KOPT-K1 (cell line): ENCODE results near the gene KCND2.

Source experiments
- H3K27ac ChIP-seq: fragments of 200-600 bp; sonication (generic); 2 replicates; pipeline ENCODE4 v1.5.1; 2016; ENCODE audit warnings: antibody characterized with exemption, mild to moderate bottlenecking, low read depth, low read length; ENCODE audit not compliant: poor library complexity, severe bottlenecking
- H3K36me3 ChIP-seq: fragments of 200-600 bp; sonication (generic); 2 replicates; pipeline ENCODE4 v1.5.1; 2017; ENCODE audit warnings: antibody characterized with exemption, mild to moderate bottlenecking, low read length, moderate library complexity; ENCODE audit not compliant: insufficient read depth
- H3K9me3 ChIP-seq: fragments of 200-600 bp; sonication (generic); 2 replicates; pipeline ENCODE4 v1.5.1; 2017; ENCODE audit warnings: antibody characterized with exemption, low read length, mild to moderate bottlenecking; ENCODE audit not compliant: insufficient read depth, poor library complexity, severe bottlenecking

The KCND2 gene

DNA sequence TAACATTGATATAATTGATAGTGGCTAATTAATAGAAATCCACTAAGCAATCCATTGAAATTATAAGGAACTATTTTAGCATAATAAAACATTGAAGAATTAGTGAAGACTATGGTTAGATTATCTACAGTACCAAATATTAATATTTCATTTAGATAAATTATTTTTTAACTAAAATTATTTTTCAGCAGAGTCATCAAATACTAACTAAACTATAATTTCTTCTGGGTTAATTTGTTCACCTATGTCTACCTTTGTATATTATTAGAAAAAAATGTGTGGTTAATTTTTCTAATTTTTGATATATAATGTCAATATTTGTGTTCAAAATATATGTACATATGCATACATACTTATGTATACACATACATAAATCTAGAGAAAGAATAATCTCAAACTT, 140.2 kb downstream of the KCND2 start:
- no peak overlapping the region for H3K27ac ChIP-seq
- no peaks in the 10 kb centered on the region for H3K36me3 ChIP-seq
- H3K9me3 ChIP-seq: no peaks in the 10 kb centered on the region

DNA sequence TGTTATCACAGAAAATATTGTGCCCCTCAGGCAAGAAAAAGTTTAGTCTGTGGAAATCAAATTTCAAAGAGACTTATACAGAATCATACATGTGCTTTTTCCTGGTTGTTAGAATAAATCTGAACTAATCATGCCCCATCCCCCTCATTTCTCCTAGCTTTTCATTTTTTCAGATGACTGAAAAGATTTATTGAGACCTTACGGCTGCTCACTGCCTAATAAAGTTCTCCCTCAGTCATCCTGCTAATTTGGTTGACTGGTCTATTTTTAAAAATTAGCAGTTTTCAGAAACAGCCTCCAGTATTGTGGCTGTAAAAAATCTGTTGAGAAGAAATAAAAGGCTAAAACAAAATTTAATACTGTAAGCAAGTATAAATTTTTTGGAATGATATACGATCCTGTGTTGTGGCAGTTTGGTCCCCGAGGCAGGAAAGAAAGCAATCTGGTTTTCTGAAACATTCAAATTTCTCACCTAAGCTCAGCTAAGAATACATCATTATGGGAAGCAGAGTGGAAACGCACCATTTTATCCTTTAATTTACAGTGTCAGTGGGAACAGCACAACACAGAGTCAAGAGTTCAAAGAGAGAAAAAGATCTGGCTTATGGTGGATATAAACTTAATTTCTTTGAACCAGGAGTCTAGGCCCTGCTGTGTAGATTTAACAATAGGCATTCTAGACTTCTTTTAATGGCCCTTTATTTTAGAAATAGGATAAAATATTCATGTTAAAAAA, 144.4 kb downstream of the KCND2 start:
- no peaks in the 10 kb centered on the region for H3K36me3 ChIP-seq
- no peaks in the 10 kb centered on the region for H3K9me3 ChIP-seq
- no peak overlapping the region for H3K27ac ChIP-seq

DNA sequence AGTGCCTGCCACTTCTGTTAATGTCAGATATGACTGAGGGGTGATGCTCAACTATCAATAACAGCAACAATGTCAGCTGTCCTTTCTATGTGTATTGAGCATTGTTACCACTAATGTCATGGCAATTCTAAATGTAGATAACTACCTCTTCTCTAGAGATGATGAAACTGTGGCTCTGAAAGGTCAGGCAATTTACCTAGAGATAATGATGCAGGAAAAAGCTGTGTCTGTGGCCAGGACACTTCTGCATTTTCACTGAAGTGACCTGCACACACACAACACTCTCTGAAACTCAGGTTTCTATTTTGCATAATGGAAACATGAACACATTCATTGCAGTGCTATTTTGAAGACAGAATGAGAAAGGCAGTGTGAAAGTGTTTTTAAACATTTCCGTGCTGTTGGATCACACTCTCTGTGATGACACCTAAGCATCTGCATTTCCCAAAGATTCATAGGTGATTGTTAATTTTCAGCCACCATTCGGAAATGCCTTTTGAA, 148.2 kb downstream of the KCND2 start:
- Histone ChIP-seq H3K27ac (no peak overlapping the region), H3K36me3 (no peaks in the 10 kb centered on the region), H3K9me3 (no peaks in the 10 kb centered on the region)

GRCh38 chr7:120431016-120431415, 158.0 kb downstream of the KCND2 start:
- H3K27ac ChIP-seq: no peak overlapping the region
- H3K36me3 ChIP-seq: no peaks in the 10 kb centered on the region
- no peaks in the 10 kb centered on the region for H3K9me3 ChIP-seq

DNA sequence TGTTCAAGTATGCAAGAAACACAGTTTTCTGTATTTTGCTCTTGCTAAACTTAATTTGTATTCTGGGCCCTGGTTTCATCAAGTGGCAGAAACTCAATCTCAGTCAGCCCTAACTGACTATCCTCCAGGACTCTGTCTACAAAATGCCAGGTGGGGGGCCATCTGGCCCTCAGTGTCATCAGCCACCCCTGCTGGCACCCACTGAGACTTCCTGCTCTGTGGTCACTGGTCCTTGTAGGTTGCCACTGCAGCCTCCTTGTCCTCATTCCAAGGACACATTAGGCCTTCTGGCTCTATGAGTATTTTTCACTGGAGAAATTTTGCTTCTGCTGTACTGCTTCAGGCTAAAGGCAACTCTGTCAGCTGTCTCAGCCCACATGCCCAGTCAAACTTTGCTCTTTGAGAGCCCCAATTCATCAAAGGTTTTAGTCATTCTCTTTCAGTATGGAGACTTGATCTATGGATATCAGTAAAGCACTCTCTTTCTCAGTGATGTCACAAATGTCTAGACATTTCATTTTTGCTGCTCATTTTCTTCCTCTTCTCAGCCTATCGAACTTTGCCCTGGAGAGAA, 163.6 kb downstream of the KCND2 start:
- no peaks in the 10 kb centered on the region for H3K36me3 ChIP-seq
- no peaks in the 10 kb centered on the region for H3K9me3 ChIP-seq
- H3K27ac ChIP-seq: no peak overlapping the region

DNA sequence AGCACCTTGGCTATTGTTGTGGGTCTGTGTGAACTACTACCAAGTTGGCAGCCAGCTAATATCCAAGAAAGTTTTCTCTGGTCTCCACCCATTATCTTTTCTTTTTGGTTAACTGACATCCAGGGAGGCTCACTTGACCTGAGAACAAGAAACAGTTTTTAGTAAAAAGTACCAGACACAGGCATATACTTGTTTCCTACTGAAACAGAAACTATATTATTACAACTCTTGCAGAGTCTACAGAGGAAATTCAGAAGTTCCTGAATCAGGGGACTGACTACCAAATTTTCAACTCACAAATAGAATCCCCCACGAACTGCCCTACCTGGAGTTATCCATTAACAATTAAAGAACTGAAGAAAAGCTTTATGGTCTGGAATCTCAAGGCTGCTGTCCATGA, 168.9 kb downstream of the KCND2 start:
- Histone ChIP-seq H3K27ac (no peak overlapping the region), H3K9me3 (no peaks in the 10 kb centered on the region)

GRCh38 chr7:120442838-120443237, 169.9 kb downstream of the KCND2 start:
- Histone ChIP-seq H3K36me3 (no peaks in the 10 kb centered on the region), H3K9me3 (no peaks in the 10 kb centered on the region), H3K27ac (no peak overlapping the region)

More for the DNA sequence above, 168.9 kb downstream of the KCND2 start:
- H3K36me3 ChIP-seq: no peaks in the 10 kb centered on the region

- Histone ChIP-seq H3K36me3 (no peaks in the 10 kb centered on the region), H3K27ac (no peak overlapping the region), H3K9me3 (no peaks in the 10 kb centered on the region)
Measured at GRCh38 chr7:120444650-120445049, 171.7 kb downstream of the KCND2 start.

GRCh38 chr7:120445276-120445675, 172.3 kb downstream of the KCND2 start:
- no peaks in the 10 kb centered on the region for H3K9me3 ChIP-seq
- H3K36me3 ChIP-seq: no peaks in the 10 kb centered on the region
- no peak overlapping the region for H3K27ac ChIP-seq

- H3K27ac ChIP-seq: no peak overlapping the region
- H3K36me3 ChIP-seq: no peaks in the 10 kb centered on the region
- H3K9me3 ChIP-seq: peaks cover 13% of the 10 kb centered on the region
Measured at GRCh38 chr7:120452665-120453064, 179.7 kb downstream of the KCND2 start.

GRCh38 chr7:120456699-120457098, 183.7 kb downstream of the KCND2 start:
- no peak overlapping the region for H3K27ac ChIP-seq
- H3K9me3 ChIP-seq: peaks cover 13% of the 10 kb centered on the region
- H3K36me3 ChIP-seq: no peaks in the 10 kb centered on the region

- no peak overlapping the region for H3K27ac ChIP-seq
- no peaks in the 10 kb centered on the region for H3K36me3 ChIP-seq
- peaks cover 13% of the 10 kb centered on the region for H3K9me3 ChIP-seq
Measured at GRCh38 chr7:120460949-120461348, 188.0 kb downstream of the KCND2 start.

- H3K9me3 ChIP-seq: no peaks in the 10 kb centered on the region
- no peaks in the 10 kb centered on the region for H3K36me3 ChIP-seq
- no peak overlapping the region for H3K27ac ChIP-seq
Measured at GRCh38 chr7:120462991-120463390, 190.0 kb downstream of the KCND2 start.

- no peak overlapping the region for H3K27ac ChIP-seq
- H3K9me3 ChIP-seq: no peaks in the 10 kb centered on the region
- no peaks in the 10 kb centered on the region for H3K36me3 ChIP-seq
Measured at GRCh38 chr7:120464104-120464503, 191.1 kb downstream of the KCND2 start.

DNA sequence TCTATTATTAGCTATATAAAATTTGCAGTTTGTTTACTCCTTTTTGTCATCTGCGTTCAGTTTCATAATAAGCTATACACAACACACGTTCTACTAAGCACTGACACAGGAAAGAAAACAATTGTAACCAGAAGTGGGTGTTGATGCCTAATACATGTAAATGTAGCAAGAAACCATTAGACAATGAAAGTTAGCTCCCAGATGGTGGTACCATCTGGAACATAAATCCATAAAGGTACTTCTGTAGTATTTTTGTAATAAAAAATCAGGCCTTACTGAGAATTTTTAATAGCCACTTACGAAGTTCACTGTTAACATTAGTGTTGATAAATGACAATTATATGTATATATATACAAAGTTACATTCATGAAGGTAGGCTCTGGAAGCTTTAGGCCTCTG, 194.7 kb downstream of the KCND2 start:
- Histone ChIP-seq H3K27ac (no peak overlapping the region), H3K9me3 (no peaks in the 10 kb centered on the region), H3K36me3 (no peaks in the 10 kb centered on the region)

- H3K27ac ChIP-seq: no peak overlapping the region
- H3K36me3 ChIP-seq: no peaks in the 10 kb centered on the region
- H3K9me3 ChIP-seq: no peaks in the 10 kb centered on the region
Measured at GRCh38 chr7:120468611-120469010, 195.6 kb downstream of the KCND2 start.
